ENCODE measurements around the gene MPHOSPH6. TPM values are rescaled to one million over a fixed set of nuclear protein-coding genes. Genes with fewer than 3 reads are reported as not detected.

The MPHOSPH6 gene
- total and polyA plus RNA-seq, 7 donors = 5.3 to 38.4 (median 11.8) TPM

DNA sequence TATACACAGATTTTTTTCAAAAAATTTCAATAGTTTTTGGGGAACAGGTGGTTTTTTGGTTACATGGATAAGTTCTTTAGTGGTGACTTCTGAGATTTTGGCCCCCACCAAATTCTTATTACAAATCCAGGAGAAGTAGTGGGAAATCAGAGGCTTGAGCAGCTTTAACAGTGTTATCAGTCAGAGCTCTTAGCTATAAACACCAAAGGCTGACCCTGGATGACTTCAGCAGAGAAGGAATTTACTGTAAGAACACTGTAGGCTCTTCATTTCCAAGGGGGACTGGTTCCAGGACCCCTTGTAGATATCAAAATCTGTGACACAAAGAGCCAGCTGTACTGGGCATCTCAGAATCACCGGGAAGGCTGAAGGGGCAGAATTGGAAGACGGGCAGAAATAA, 17.8 kb downstream of the MPHOSPH6 start:
- peaks cover 4 to 14% of the 10 kb centered on the region in 2 donors for H3K36me3 ChIP-seq (ENCODE audit: insufficient read depth in 1 of 2, low read depth in 1 of 2)
- TF ChIP-seq, protein P1, sequence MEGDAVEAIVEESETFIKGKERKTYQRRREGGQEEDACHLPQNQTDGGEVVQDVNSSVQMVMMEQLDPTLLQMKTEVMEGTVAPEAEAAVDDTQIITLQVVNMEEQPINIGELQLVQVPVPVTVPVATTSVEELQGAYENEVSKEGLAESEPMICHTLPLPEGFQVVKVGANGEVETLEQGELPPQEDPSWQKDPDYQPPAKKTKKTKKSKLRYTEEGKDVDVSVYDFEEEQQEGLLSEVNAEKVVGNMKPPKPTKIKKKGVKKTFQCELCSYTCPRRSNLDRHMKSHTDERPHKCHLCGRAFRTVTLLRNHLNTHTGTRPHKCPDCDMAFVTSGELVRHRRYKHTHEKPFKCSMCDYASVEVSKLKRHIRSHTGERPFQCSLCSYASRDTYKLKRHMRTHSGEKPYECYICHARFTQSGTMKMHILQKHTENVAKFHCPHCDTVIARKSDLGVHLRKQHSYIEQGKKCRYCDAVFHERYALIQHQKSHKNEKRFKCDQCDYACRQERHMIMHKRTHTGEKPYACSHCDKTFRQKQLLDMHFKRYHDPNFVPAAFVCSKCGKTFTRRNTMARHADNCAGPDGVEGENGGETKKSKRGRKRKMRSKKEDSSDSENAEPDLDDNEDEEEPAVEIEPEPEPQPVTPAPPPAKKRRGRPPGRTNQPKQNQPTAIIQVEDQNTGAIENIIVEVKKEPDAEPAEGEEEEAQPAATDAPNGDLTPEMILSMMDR (IDR thresholded peaks at IDR 0.05) = no peak
- intact Hi-C loops (cut with DNase I) = no loop called here
- H3K27me3 ChIP-seq (ENCODE audit: insufficient read depth in 3 of 3, low read length in 2 of 3) = no peaks in the 10 kb centered on the region
- ATAC-seq (no peak), DNase-seq (no peak)
- no peak overlapping the region for H3K27ac ChIP-seq
- no peaks in the 10 kb centered on the region for H3K9me3 ChIP-seq
- 91 to 94% (median 93%) methylated on average over 2 of the region's 2 CpGs for WGBS, 3 donors
- H3K4me1 ChIP-seq = no peaks in the 10 kb centered on the region
- H3K4me3 ChIP-seq = no peak overlapping the region

DNA sequence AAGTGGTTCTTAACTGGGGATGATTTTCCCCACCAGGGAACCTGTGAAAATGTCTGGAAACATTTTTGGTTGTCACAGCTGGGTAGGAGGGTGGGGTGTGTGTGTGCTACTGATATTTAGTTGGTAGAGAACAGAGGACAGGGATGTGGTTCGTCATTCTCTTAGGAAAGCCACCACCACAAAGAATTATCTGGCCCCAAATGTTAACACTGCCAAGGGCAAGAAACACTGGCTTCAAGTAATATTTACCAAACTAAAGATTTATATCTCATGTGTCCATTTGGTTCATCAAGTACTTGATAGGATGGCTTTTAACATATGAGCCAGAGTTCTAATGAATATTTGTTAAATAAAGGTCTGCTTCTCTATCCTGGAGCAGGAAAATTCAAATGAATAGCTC, 19.5 kb downstream of the MPHOSPH6 start:
- no peaks in the 10 kb centered on the region for H3K27me3 ChIP-seq (ENCODE audit: insufficient read depth in 3 of 3, low read length in 2 of 3)
- intact Hi-C loops (cut with DNase I) = no loop called here
- TF ChIP-seq, protein P1 (IDR thresholded peaks at IDR 0.05) = no peak
- no peak overlapping the region for H3K27ac ChIP-seq
- H3K36me3 ChIP-seq (ENCODE audit: insufficient read depth in 1 of 2, low read depth in 1 of 2) = peaks cover 5 to 21% of the 10 kb centered on the region in 2 donors
- WGBS, 3 donors = 90 to 100% (median 92%) methylated on average over 1 of the region's 1 CpG
- no peak for DNase-seq
- ATAC-seq = no peak
- H3K4me1 ChIP-seq = no peaks in the 10 kb centered on the region
- H3K4me3 ChIP-seq = no peak overlapping the region
- H3K9me3 ChIP-seq = no peaks in the 10 kb centered on the region

DNA sequence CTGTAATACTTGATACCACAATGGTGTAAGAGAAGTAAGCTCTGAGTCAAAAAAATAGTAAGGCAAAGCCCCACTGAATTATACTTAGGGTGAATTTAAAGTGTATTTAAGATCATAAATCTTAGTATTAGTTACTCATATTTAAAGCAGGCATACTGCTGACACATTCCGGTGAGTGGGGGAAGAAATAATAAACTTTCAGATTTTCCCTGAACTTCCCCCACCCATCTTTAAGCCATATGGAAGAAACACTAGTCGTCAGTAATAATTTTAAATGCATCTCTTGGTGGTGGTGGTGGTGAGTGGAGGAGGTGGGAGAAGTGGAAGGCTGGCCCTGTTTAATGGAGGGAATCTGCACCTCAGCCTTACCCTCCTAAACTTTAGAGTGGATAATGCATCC, 20.5 kb downstream of the MPHOSPH6 start:
- H3K4me1 ChIP-seq = no peaks in the 10 kb centered on the region
- no peaks in the 10 kb centered on the region for H3K27me3 ChIP-seq (ENCODE audit: insufficient read depth in 3 of 3, low read length in 2 of 3)
- intact Hi-C loops (cut with DNase I) = no loop called here
- 79 to 83% (median 82%) methylated on average over 2 of the region's 2 CpGs for WGBS, 3 donors
- peaks cover 5 to 21% of the 10 kb centered on the region in 2 donors for H3K36me3 ChIP-seq (ENCODE audit: insufficient read depth in 1 of 2, low read depth in 1 of 2)
- DNase-seq (no peak), ATAC-seq (no peak)
- H3K4me3 ChIP-seq = no peak overlapping the region
- no peak overlapping the region for H3K27ac ChIP-seq
- TF ChIP-seq, protein P1 (IDR thresholded peaks at IDR 0.05) = no peak
- H3K9me3 ChIP-seq = no peaks in the 10 kb centered on the region

DNA sequence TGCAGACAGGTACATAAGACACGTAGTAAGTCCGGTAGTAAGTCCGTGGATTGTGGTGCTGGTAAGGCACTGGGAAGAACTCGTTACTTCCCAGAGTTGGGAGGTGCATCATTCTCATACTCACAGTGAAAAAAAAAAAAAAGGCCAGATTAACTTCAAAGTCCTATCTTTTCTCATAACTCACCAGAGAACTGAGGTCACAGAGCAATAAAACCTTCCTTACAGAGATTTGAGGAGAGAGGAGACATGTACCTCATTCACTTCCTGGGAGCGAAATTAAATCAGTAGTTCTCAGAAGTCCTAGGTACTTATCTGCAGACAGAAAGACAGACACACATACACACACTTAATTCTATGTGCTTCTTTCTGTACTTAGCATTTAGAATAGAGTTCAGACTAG, 22.5 kb downstream of the MPHOSPH6 start:
- TF ChIP-seq, protein P1 (IDR thresholded peaks at IDR 0.05) = no peak
- WGBS, 3 donors = 98 to 99% (median 99%) methylated on average over 5 of the region's 5 CpGs
- Histone ChIP-seq H3K27me3 (ENCODE audit: insufficient read depth in 3 of 3, low read length in 2 of 3) (no peaks in the 10 kb centered on the region), H3K27ac (no peak overlapping the region), H3K4me1 (no peaks in the 10 kb centered on the region), H3K4me3 (no peak overlapping the region), H3K9me3 (no peaks in the 10 kb centered on the region), H3K36me3 (ENCODE audit: insufficient read depth in 1 of 2, low read depth in 1 of 2) (peaks cover 5 to 21% of the 10 kb centered on the region in 2 donors)
- ATAC-seq (no peak), DNase-seq (no peak)
- intact Hi-C loops (cut with DNase I) = no loop called here

DNA sequence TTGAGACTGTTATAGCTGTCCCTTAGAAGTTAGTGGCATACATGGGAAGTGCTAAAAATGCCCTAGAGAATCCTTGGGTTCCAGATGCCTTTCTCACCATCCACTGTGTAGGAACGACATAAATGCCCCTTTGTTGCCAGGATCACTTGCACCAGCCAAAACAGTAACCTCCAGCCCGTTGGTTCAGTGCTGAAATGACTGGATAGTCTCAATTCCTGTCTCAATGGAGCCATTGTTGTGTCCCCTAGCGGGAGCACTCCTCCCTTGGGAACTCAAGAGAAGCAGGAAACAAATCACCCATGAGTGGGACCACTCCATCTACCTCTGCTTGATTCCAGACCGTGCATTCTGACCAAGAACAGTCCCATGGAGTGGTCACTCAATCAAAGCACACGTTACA, 23.1 kb downstream of the MPHOSPH6 start:
- Histone ChIP-seq H3K4me3 (no peak overlapping the region), H3K27ac (no peak overlapping the region), H3K27me3 (ENCODE audit: insufficient read depth in 3 of 3, low read length in 2 of 3) (no peaks in the 10 kb centered on the region), H3K9me3 (no peaks in the 10 kb centered on the region), H3K36me3 (ENCODE audit: insufficient read depth in 1 of 2, low read depth in 1 of 2) (peaks cover 5 to 21% of the 10 kb centered on the region in 2 donors), H3K4me1 (no peaks in the 10 kb centered on the region)
- WGBS, 3 donors = 82 to 88% (median 87%) methylated on average over 5 of the region's 5 CpGs
- intact Hi-C loops (cut with DNase I) = no loop called here
- ATAC-seq = no peak
- TF ChIP-seq, protein P1 (IDR thresholded peaks at IDR 0.05) = no peak
- no peak for DNase-seq

All from psoas muscle (tissue), 8 donors.